Neural cell (in vitro differentiated cells): Measurements from ENCODE around the gene CRYZL1. TPM values are rescaled to one million over a fixed set of nuclear protein-coding genes. Genes with fewer than 3 reads are reported as not detected.

Experiments used
- H2AFZ ChIP-seq: fragments of 200-600, 300-800 bp; sonication (generic), shearing (Covaris generic); 2 replicates; pipeline ENCODE4 v1.6.0; 2014; ENCODE audit warnings: low read depth, mild to moderate bottlenecking, antibody characterized with exemption, low read length, moderate library complexity
- H3F3A ChIP-seq: fragments of 200-600 bp; shearing (Covaris generic); 2 replicates; pipeline ENCODE4 v1.6.1; 2016; ENCODE audit warnings: mild to moderate bottlenecking, moderate library complexity, mixed read lengths, antibody characterized with exemption, low read length; ENCODE audit not compliant: insufficient read depth, poor library complexity, severe bottlenecking
- H3K27ac ChIP-seq: fragments of 200-600, 300-800 bp; sonication (generic), shearing (Covaris generic); 2 replicates; pipeline ENCODE4 v1.5.1; 2014; ENCODE audit warnings: mild to moderate bottlenecking, low read length, moderate library complexity
- H3K27me3 ChIP-seq: fragments of 300-800, 200-600 bp; sonication (generic), shearing (Covaris generic); 2 replicates; pipeline ENCODE4 v1.6.0; 2014; ENCODE audit warnings: mild to moderate bottlenecking, low read depth, low read length, moderate library complexity; ENCODE audit not compliant: insufficient read depth
- H3K36me3 ChIP-seq: fragments of 300-800, 200-600 bp; sonication (generic), shearing (Covaris generic); 2 replicates; pipeline ENCODE4 v1.5.1; 2014; ENCODE audit warnings: mild to moderate bottlenecking, antibody characterized with exemption, low read length, moderate library complexity; ENCODE audit not compliant: insufficient read depth
- H3K4me2 ChIP-seq: fragments of 300-800, 200-600 bp; sonication (generic), shearing (Covaris generic); 2 replicates; pipeline ENCODE4 v1.6.0; 2014; ENCODE audit warnings: mild to moderate bottlenecking, low read length
- H3K4me3 ChIP-seq: fragments of 300-800, 200-600 bp; sonication (generic), shearing (Covaris generic); 2 replicates; pipeline ENCODE4 v1.5.1; 2014; ENCODE audit warnings: mild to moderate bottlenecking, low read length, moderate library complexity
- H3K79me2 ChIP-seq: fragments of 200-600 bp; shearing (Covaris generic); replicated peaks from 2 replicates; pipeline ENCODE4 v1.6.0; 2014; ENCODE audit warnings: mild to moderate bottlenecking, low read length, moderate library complexity; ENCODE audit not compliant: insufficient read depth
- H3K9ac ChIP-seq: fragments of 300-800, 200-600 bp; sonication (generic), shearing (Covaris generic); 2 replicates; pipeline ENCODE4 v1.6.1; 2016; ENCODE audit warnings: mild to moderate bottlenecking, low read length, mixed read lengths
- H3K9me2 ChIP-seq: fragments of 200-600 bp; shearing (Covaris generic); 2 replicates; pipeline ENCODE4 v1.6.1; 2016; ENCODE audit warnings: mild to moderate bottlenecking, low read length, mixed read lengths; ENCODE audit not compliant: insufficient read depth
- H3K9me3 ChIP-seq: fragments of 200-600, 300-800 bp; sonication (generic), shearing (Covaris generic); 2 replicates; pipeline ENCODE4 v1.6.1; 2016; ENCODE audit warnings: mild to moderate bottlenecking, mixed run types, low read length, moderate library complexity, mixed read lengths
- H4K20me1 ChIP-seq: fragments of 200-600 bp; shearing (Covaris generic); 2 replicates; pipeline ENCODE4 v1.6.1; 2016; ENCODE audit warnings: mild to moderate bottlenecking, mixed run types; ENCODE audit not compliant: insufficient read depth
- EP300 ChIP-seq: fragments of 450-650 bp; conservative IDR thresholded peaks from 2 replicates; pipeline ENCODE4 v1.6.1; 2014; ENCODE audit warnings: antibody characterized with exemption, mild to moderate bottlenecking, moderate library complexity; ENCODE audit not compliant: poor library complexity, severe bottlenecking
- EZH2 ChIP-seq: fragments of 200-600, 300-800 bp; shearing (Covaris generic), sonication (generic); IDR thresholded peaks from 2 replicates; pipeline ENCODE4 v1.6.1; 2014; ENCODE audit warnings: antibody characterized with exemption, low read length, borderline replicate concordance, mild to moderate bottlenecking; ENCODE audit not compliant: insufficient read depth, poor library complexity, severe bottlenecking
- MXI1 ChIP-seq: fragments of 450-650 bp; conservative IDR thresholded peaks from 2 replicates; pipeline ENCODE4 v1.6.1; 2014; ENCODE audit warnings: antibody characterized with exemption, mild to moderate bottlenecking; ENCODE audit not compliant: poor library complexity, severe bottlenecking
- POLR2AphosphoS5 ChIP-seq: IDR thresholded peaks from 2 replicates; pipeline ENCODE4 v1.6.1; 2012
- RAD21 ChIP-seq: fragments of 450-650 bp; conservative IDR thresholded peaks from 2 replicates; pipeline ENCODE4 v1.6.1; 2014; ENCODE audit warnings: antibody characterized with exemption, mild to moderate bottlenecking, moderate library complexity
- SMC3 ChIP-seq: fragments of 450-650 bp; conservative IDR thresholded peaks from 2 replicates; pipeline ENCODE4 v1.6.1; 2014; ENCODE audit warnings: antibody characterized with exemption, mild to moderate bottlenecking, moderate library complexity; ENCODE audit not compliant: poor library complexity
- TAF1 ChIP-seq: IDR thresholded peaks from 2 replicates; pipeline ENCODE4 v1.6.1; 2012; ENCODE audit warnings: low read depth
- polyA plus RNA-seq: library from polyadenylated mRNA; depleted of rRNA; stranded (reverse); fragments of >200 nt; gene quantifications from 2 replicates; pipeline ENCODE4 v1.2.3, GENCODE V29; 2014
- TF ChIP-seq, protein P1 (sequence below): fragments of 450-650 bp; IDR thresholded peaks from 2 replicates; pipeline ENCODE4 v1.5.1; 2014; ENCODE audit warnings: antibody characterized with exemption, mild to moderate bottlenecking, moderate library complexity; ENCODE audit not compliant: poor library complexity, severe bottlenecking
- TF ChIP-seq, protein P2 (sequence below): IDR thresholded peaks from 2 replicates; pipeline ENCODE4 v1.6.1; 2012; ENCODE audit warnings: borderline replicate concordance

The CRYZL1 gene
- polyA plus RNA-seq, 1 donor from 2014 or later = 54.3 TPM

DNA sequence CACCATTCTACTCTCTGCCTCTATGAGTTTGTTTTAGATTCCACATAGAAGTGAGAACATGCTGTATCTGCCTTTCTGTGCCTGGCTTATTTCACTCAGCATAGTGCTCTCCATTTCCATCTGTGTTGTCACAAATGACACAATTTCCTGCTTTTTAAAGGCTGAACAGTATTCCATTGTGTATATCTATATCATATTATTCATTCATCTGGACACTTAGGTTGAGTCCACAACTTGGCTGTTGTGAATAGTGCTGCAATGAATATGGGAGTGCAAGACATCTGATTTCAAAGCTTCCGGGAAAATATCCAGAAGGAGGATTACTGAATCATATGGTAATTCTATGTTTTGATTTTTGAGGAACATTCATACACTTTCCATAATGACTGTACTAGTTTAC is 33.0 kb downstream of the CRYZL1 start:
- Histone ChIP-seq H3F3A (no peaks in the 10 kb centered on the region), H3K9me2 (no peaks in the 10 kb centered on the region), H3K4me3 (no peak overlapping the region), H2AFZ (no peak overlapping the region), H3K79me2 (no peaks in the 10 kb centered on the region), H4K20me1 (no peaks in the 10 kb centered on the region), H3K27ac (no peak overlapping the region), H3K4me2 (no peak overlapping the region), H3K36me3 (peaks cover 3% of the 10 kb centered on the region), H3K9ac (no peak overlapping the region), H3K27me3 (no peaks in the 10 kb centered on the region), H3K9me3 (no peaks in the 10 kb centered on the region)
- TF ChIP-seq POLR2AphosphoS5 (no peak), EP300 (no peak), SMC3 (no peak), EZH2 (no peak), MXI1 (no peak), TAF1 (no peak), RAD21 (no peak)
- TF ChIP-seq, protein P1, sequence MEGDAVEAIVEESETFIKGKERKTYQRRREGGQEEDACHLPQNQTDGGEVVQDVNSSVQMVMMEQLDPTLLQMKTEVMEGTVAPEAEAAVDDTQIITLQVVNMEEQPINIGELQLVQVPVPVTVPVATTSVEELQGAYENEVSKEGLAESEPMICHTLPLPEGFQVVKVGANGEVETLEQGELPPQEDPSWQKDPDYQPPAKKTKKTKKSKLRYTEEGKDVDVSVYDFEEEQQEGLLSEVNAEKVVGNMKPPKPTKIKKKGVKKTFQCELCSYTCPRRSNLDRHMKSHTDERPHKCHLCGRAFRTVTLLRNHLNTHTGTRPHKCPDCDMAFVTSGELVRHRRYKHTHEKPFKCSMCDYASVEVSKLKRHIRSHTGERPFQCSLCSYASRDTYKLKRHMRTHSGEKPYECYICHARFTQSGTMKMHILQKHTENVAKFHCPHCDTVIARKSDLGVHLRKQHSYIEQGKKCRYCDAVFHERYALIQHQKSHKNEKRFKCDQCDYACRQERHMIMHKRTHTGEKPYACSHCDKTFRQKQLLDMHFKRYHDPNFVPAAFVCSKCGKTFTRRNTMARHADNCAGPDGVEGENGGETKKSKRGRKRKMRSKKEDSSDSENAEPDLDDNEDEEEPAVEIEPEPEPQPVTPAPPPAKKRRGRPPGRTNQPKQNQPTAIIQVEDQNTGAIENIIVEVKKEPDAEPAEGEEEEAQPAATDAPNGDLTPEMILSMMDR = no peak
- TF ChIP-seq, protein P2, sequence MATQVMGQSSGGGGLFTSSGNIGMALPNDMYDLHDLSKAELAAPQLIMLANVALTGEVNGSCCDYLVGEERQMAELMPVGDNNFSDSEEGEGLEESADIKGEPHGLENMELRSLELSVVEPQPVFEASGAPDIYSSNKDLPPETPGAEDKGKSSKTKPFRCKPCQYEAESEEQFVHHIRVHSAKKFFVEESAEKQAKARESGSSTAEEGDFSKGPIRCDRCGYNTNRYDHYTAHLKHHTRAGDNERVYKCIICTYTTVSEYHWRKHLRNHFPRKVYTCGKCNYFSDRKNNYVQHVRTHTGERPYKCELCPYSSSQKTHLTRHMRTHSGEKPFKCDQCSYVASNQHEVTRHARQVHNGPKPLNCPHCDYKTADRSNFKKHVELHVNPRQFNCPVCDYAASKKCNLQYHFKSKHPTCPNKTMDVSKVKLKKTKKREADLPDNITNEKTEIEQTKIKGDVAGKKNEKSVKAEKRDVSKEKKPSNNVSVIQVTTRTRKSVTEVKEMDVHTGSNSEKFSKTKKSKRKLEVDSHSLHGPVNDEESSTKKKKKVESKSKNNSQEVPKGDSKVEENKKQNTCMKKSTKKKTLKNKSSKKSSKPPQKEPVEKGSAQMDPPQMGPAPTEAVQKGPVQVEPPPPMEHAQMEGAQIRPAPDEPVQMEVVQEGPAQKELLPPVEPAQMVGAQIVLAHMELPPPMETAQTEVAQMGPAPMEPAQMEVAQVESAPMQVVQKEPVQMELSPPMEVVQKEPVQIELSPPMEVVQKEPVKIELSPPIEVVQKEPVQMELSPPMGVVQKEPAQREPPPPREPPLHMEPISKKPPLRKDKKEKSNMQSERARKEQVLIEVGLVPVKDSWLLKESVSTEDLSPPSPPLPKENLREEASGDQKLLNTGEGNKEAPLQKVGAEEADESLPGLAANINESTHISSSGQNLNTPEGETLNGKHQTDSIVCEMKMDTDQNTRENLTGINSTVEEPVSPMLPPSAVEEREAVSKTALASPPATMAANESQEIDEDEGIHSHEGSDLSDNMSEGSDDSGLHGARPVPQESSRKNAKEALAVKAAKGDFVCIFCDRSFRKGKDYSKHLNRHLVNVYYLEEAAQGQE = no peak

DNA sequence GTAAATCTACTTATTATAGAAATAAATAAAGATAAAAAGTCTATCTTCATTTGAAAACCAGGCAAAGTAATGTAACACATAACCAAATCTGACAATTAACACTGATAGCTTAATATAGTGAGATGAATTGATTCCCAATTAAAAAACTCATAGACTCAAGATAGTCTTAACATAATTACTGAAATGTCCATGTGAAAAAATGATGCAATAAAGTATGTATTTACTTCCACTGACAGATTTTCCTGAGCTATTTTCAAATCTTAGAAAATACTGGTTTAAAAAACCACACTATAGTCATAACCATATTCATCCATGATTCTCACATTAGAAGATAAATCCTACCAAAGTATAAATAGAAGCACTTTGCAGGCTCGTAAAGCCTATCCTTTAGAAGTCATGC is 43.5 kb downstream of the CRYZL1 start:
- H2AFZ ChIP-seq = no peak overlapping the region
- no peaks in the 10 kb centered on the region for H3F3A ChIP-seq
- H3K9ac ChIP-seq = no peak overlapping the region
- peaks cover 17% of the 10 kb centered on the region for H3K36me3 ChIP-seq
- H3K27ac ChIP-seq = no peak overlapping the region
- no peaks in the 10 kb centered on the region for H3K9me3 ChIP-seq
- no peaks in the 10 kb centered on the region for H3K27me3 ChIP-seq
- H3K4me3 ChIP-seq = no peak overlapping the region
- no peaks in the 10 kb centered on the region for H3K79me2 ChIP-seq
- H3K9me2 ChIP-seq = no peaks in the 10 kb centered on the region
- no peaks in the 10 kb centered on the region for H4K20me1 ChIP-seq
- no peak for TF ChIP-seq EP300
- H3K4me2 ChIP-seq = no peak overlapping the region
